OCI-LY3 (cell line): ENCODE measurements around the gene DEPP1.

Experiments used
- H2AFZ ChIP-seq: fragments of 200-600, 300-600 bp; shearing (Covaris generic); 2 replicates; pipeline ENCODE4 v1.6.0; 2014; ENCODE audit warnings: antibody characterized with exemption, low read depth, low read length
- H3K27ac ChIP-seq: fragments of 200-600, 300-600 bp; sonication (generic); 2 replicates; pipeline ENCODE4 v1.5.1; 2014; ENCODE audit warnings: mild to moderate bottlenecking, low read length, moderate library complexity, mixed read lengths
- H3K27me3 ChIP-seq: fragments of 200-600, 300-600 bp; sonication (generic); 2 replicates; pipeline ENCODE4 v1.6.1; 2014; ENCODE audit warnings: low read depth, low read length, mixed read lengths
- H3K36me3 ChIP-seq: fragments of 200-600, 300-600 bp; sonication (generic); replicated peaks from 2 replicates; pipeline ENCODE3; 2014; ENCODE audit warnings: low read depth, low read length, mixed read lengths
- H3K4me1 ChIP-seq: fragments of 300-600, 200-600 bp; sonication (generic); 2 replicates; pipeline ENCODE4 v1.6.1; 2014; ENCODE audit warnings: low read length, mixed read lengths
- H3K4me2 ChIP-seq: fragments of 200-600, 300-600 bp; sonication (generic); 2 replicates; pipeline ENCODE4 v1.6.1; 2014; ENCODE audit warnings: low read length, mixed read lengths
- H3K4me3 ChIP-seq: fragments of 300-600, 200-600 bp; sonication (generic); 2 replicates; pipeline ENCODE4 v1.5.1; 2014; ENCODE audit warnings: antibody characterized with exemption, mild to moderate bottlenecking, low read length, moderate library complexity
- H3K79me2 ChIP-seq: fragments of 300-600, 200-600 bp; shearing (Covaris generic); 2 replicates; pipeline ENCODE4 v1.6.1; 2014; ENCODE audit warnings: mild to moderate bottlenecking, low read length, mixed read lengths
- H3K9ac ChIP-seq: fragments of 300-600, 200-600 bp; shearing (Covaris generic); 2 replicates; pipeline ENCODE4 v1.6.0; 2014; ENCODE audit warnings: mild to moderate bottlenecking, low read length, moderate library complexity
- H3K9me3 ChIP-seq: fragments of 200-600, 300-600 bp; shearing (Covaris generic); 2 replicates; pipeline ENCODE4 v1.6.1; 2014; ENCODE audit warnings: low read length, mixed read lengths; ENCODE audit not compliant: insufficient read depth
- H4K20me1 ChIP-seq: fragments of 200-600, 300-600 bp; sonication (generic); 2 replicates; pipeline ENCODE4 v1.6.1; 2016; ENCODE audit warnings: low read length, mixed read lengths; ENCODE audit not compliant: insufficient read depth
- CTCF ChIP-seq: fragments of 200-600, 300-600 bp; sonication (generic); IDR thresholded peaks from 2 replicates; pipeline ENCODE4 v1.5.1; 2014; ENCODE audit warnings: antibody characterized with exemption, low read length, low read depth
- EZH2phosphoT487 ChIP-seq: fragments of 200-600 bp; shearing (Covaris generic); IDR thresholded peaks from 2 replicates; pipeline ENCODE4 v1.6.1; 2018; ENCODE audit warnings: antibody characterized with exemption, mixed run types, low read depth

Gene DEPP1

DNA sequence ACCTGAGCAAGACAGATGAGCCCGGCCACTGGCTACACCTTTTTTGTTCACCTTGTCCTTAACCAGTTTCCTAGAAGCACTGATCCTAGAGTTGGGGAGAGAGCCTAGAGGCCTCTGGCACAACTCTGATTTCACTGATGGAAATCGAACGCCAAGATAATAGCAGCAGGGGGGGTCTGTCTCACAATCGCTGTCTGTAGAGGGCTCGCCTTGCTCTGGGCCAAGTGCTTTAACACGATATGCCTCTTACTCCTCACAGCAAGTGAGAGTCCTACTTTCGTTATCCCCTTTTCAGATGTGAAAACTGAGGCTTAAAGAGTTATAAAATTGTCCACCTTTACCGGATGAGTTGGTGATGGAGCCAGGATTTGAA is 18.5 kb downstream of the DEPP1 start:
- peaks cover 50% of the 10 kb centered on the region for H3K4me1 ChIP-seq
- peak overlapping the region; percentile 86 for H3K4me2 ChIP-seq
- TF ChIP-seq EZH2phosphoT487 (no peak), CTCF (no peak)
- no peak overlapping the region for H2AFZ ChIP-seq
- H4K20me1 ChIP-seq: no peaks in the 10 kb centered on the region
- peaks cover 8% of the 10 kb centered on the region for H3K79me2 ChIP-seq
- no peak overlapping the region for H3K27ac ChIP-seq
- H3K9ac ChIP-seq: no peak overlapping the region
- H3K27me3 ChIP-seq: no peaks in the 10 kb centered on the region
- H3K36me3 ChIP-seq: peaks cover 5% of the 10 kb centered on the region
- H3K9me3 ChIP-seq: no peaks in the 10 kb centered on the region
- H3K4me3 ChIP-seq: peak overlapping the region; percentile 100

- Histone ChIP-seq H3K4me3 (peak within 1 kb of the TSS; percentile 100), H3K4me2 (peak within 1 kb of the TSS; percentile 88), H3K36me3 (peaks cover 5% of the 10 kb centered on the region), H3K27ac (peak within 1 kb of the TSS; percentile 53), H2AFZ (peak within 1 kb of the TSS; percentile 53; the same call in 1 of the 2 replicates), H3K9me3 (no peaks in the 10 kb centered on the region), H3K79me2 (peaks cover 8% of the 10 kb centered on the region), H3K9ac (peak within 1 kb of the TSS; percentile 85), H3K4me1 (peaks cover 44% of the 10 kb centered on the region), H3K27me3 (no peaks in the 10 kb centered on the region), H4K20me1 (no peaks in the 10 kb centered on the region)
- TF ChIP-seq EZH2phosphoT487 (no peak), CTCF (no peak)
Observed at GRCh38 chr10:44959247-44960087, 19.1 kb downstream of the DEPP1 start, which contains the start of gene RASSF4. Gene RASSF4 (plus strand): TSS chr10:44959802. CDS start chr10:44970203, 10,401 bp downstream.

DNA sequence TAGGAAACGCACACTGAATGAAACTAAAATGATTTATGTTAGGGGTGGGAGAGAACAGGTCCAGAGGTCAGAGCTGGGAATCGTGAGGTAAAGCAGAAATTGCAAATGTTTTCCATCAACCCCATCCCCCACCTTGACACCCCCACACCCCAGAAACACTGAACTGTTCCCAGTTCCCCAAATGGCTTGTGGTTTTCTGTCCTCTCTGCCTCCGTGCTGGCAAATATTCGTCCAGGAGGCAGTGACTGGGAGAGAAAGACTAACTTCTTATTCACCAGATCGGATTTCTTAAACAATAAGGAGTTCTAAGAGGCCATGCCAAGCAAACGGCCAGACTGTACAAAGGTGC is 19.7 kb downstream of the DEPP1 start:
- H3K79me2 ChIP-seq: peaks cover 8% of the 10 kb centered on the region
- H3K9ac ChIP-seq: peak overlapping the region; percentile 85
- no peaks in the 10 kb centered on the region for H3K9me3 ChIP-seq
- H3K4me2 ChIP-seq: peak overlapping the region; percentile 88
- H3K4me1 ChIP-seq: peaks cover 38% of the 10 kb centered on the region
- TF ChIP-seq CTCF (no peak), EZH2phosphoT487 (no peak)
- H3K27me3 ChIP-seq: no peaks in the 10 kb centered on the region
- peak overlapping the region; percentile 100 for H3K4me3 ChIP-seq
- peak overlapping the region; percentile 53; the same call in 1 of the 2 replicates for H2AFZ ChIP-seq
- peaks cover 5% of the 10 kb centered on the region for H3K36me3 ChIP-seq
- H4K20me1 ChIP-seq: no peaks in the 10 kb centered on the region
- peak overlapping the region; percentile 53 for H3K27ac ChIP-seq

DNA sequence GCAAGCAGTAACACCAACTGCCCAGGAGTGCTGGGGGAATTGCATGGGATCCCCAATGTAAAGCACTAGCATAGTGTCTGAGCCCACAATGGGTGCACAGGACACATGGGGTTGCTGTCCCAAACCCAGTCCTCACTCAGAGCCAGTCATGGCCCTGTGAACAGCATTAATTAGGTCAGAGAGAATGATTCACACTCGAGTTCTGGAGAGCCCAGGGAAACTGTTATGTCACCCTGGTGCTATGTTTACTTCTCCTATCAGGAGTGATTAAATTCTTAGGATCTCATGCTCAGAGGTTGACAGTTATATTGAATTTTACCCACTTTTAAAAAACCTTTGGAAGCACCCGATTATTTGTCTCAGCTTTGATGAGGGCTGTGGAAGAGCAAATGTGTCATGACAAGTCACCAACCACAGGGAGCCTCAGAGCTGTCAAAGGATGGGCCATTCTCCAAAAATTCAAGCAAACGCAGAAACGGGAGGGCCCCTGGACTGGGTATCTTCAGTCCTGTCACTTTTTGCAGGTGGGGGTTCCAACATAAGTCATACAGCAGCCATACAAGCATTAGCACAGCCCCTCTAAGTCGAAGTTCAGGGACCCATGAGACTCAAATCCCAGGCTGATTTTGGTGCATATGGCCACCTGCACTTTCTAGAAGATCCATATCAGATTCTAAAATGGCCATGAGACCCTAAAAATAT is 20.3 kb downstream of the DEPP1 start:
- Histone ChIP-seq H2AFZ (no peak overlapping the region), H3K27ac (peak overlapping the region; percentile 53; the same call in 1 of the 2 replicates), H3K4me2 (peak overlapping the region; percentile 88), H3K9me3 (no peaks in the 10 kb centered on the region), H3K9ac (peak overlapping the region; percentile 85), H4K20me1 (no peaks in the 10 kb centered on the region), H3K36me3 (peaks cover 5% of the 10 kb centered on the region), H3K4me1 (peaks cover 33% of the 10 kb centered on the region), H3K79me2 (peaks cover 8% of the 10 kb centered on the region), H3K27me3 (no peaks in the 10 kb centered on the region), H3K4me3 (peak overlapping the region; percentile 100)
- no peak for TF ChIP-seq CTCF
- no peak for TF ChIP-seq EZH2phosphoT487
